NCI-H1436 (cell line): ENCODE measurements around the gene FAN1.
A peak's percentile ranks its signal among the peaks of the same experiment; 100 is the strongest.

Source experiments
- DNase-seq: peaks from one replicate; lab custom pipeline; 2025; lab: John Stamatoyannopoulos, UW

Gene FAN1

DNA sequence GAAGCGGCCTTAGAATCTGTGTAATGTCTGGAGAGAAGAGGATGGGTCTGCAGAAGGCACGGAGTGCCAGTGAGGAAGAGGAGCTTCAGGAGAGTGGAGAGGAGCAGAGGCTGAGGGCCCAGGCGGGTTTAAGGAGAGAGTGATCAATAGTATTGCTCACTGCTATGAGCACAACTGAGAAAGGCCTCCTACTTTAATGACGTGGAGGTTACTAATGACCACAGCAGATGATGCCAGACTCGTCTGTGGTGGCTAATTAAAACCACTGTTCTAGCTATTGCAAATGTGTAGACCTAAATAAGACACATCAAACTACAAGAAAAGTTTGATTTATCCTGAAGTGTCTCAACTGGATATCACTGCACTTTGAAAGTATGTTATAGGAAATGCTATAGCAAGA, 54.5 kb downstream of the FAN1 start:
- DNase-seq: no peak

DNA sequence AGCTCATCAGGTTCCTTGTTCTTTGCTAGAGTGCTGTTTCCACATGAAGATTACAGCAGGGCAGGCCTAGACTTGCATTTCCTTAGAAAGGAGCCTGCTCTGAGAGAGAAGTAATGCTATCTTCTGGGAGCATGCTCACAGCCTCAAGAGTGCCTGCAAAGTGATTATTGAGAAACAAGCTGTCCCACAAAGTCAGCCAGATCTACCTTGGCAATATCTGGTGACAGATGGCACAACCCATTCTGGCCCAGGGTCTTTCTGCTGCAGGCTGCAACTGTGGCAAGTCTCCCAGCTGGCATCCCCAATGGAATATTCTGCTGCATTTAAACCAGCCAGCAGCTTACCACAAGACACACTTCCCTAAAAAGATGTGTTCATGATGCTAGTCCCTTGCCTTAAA, 58.4 kb downstream of the FAN1 start:
- DNase-seq: no peak

DNA sequence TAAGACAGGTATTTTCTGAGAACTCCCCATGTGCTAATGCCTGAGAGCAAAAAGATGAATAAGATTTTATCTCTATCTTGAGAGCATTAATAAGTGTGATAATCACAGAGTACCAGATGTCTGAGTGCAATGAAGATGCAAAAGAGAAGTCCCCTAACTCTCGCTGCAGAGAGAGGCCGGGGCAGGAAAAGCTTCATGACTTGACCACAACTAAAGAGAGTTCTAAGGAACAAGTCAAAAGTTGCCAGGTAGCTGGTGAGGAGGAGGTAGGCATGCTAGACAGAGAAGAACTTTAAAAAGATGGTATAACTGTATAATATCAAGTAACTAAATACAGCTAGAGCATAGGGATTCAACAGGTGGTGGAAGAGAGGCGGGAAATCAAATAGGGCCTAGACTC, 58.9 kb downstream of the FAN1 start:
- no peak for DNase-seq

DNA sequence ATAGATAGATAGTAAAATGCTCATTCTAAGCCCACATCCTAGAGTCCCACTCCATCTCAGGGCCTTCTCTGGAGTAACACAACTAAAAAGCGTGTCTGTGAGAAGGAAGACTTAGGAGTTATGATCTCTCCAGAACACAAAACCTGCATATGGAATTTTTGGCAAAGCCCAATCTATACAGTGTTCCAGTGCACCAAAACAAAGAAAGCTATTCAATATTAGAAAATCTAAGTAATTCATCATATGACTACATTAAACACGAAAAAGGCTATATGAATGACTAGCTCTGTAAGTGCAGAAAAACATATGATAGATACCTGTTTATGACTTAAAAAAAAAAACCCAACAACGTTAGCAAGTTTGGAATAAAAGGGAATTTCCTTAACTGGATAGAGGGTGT, 60.0 kb downstream of the FAN1 start:
- DNase-seq: no peak

DNA sequence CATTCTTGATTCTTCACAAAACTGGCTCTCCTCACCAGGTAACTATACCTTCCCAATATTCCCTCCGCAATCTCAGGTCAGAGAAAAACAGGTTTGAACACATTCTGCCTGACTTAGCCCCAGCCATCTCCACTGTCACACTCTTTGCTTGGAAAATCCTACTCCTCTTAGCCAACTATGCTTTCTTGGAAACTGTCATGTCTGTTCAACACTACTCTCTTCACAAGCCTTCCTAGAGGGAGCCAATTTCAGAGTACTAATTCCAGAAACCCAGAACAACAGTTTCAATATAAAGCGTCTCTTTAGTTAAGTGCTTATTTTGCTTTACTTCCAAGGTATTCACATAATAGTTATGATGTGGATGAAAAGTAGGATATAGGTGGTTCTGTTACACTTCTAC, 66.0 kb downstream of the FAN1 start:
- no peak for DNase-seq

- no peak for DNase-seq
Measured at GRCh38 chr15:30973379-30973778, 69.7 kb downstream of the FAN1 start.

DNA sequence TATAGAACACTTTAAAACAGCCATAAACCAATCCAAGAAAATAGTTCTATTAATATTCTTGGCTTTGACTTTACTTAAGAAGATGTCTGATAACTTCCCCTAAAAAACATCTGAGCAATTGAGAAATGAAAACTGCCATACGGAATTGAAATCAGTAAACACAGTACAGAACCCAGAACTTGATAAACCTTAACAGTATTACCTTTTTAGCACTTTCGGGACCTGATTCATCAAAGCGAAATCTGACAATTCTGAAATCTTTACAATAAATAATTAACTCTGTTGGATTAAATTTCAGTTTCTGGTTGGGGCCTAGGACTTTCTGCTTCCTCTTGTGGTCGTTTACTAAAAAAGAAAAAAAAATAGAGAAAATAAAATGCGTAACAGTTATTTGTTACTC, 70.4 kb downstream of the FAN1 start:
- DNase-seq: no peak

GRCh38 chr15:30978328-30978727, 74.6 kb downstream of the FAN1 start:
- DNase-seq: no peak

DNA sequence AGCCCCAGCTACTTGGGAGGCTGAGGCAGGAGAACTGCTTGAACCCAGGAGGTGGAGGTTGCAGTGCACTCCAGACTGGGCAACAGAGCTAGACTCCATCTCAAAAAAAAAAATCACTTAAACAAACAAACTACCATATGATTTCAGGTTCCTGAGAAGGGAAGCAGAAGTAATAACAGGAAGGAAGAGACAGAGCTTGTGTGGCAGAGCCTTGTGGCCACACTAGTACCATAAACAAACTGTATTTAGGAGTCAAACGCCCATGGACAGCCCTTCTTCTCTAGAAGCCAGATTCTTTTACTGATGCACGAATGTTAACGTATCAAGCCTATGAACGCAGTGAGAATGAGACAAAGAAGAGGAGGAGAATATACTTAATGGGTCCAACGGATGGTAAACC, 75.7 kb downstream of the FAN1 start:
- DNase-seq: no peak

DNA sequence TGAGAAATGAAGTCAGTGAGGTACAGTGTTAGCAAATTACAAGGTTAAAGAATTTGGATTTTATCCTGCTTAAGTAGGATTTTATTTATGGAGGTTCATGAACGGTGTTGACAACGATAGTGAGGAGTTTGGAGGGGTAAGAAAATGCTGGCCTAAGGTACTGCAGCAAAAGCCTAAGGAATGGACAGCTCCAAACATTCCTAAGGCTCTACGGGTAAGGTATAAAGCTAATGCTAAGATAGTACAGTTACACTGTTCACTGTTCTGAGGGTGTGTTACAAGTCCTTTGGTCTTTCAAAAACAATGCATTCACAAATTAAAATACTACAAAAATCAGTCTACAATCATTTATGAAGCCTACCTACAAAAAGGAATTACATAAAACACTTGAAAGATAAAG, 80.4 kb downstream of the FAN1 start:
- DNase-seq: no peak

DNA sequence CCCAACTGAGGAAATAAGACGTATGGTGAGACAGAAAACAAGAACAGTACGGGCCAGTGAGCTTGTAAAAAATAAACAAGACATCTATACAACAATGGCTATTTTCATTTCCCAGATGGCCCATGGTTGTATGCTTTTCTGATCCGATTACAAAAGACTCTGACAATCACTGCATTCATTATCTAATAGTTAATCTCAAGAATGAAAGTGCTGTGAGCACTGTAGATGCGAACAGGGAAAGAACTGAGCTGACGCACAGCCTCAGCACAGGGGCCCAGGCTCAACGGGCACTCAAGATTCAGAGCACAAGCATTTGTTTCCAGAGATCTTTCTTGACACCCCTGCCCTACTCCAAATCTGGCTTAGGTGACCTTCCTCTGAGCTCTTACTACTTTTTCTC, 80.8 kb downstream of the FAN1 start:
- no peak for DNase-seq

DNA sequence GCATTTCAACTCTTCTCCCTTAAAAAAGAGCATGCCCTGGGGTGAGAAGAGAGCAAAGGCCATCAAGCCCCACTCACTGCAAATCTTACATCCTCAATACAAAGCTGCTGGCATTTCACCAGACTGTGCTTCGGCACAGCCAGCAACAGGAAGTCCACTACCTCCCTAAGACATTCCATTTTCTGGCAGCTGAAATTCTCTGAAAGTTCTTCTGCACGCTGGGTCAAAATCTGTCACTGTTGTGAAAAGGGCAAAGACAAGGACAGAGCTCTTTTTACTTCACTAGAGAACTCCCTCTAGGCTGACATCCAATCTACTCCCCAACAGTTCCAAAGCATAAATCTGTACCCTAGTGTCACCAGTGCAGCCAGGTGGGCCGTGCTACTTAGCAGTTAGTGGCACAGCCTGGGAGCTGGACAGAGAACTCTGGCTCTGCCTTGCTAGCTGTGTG, 81.4 kb downstream of the FAN1 start:
- no peak for DNase-seq

- DNase-seq: no peak
Measured at GRCh38 chr15:30990036-30990435, 86.3 kb downstream of the FAN1 start.

DNA sequence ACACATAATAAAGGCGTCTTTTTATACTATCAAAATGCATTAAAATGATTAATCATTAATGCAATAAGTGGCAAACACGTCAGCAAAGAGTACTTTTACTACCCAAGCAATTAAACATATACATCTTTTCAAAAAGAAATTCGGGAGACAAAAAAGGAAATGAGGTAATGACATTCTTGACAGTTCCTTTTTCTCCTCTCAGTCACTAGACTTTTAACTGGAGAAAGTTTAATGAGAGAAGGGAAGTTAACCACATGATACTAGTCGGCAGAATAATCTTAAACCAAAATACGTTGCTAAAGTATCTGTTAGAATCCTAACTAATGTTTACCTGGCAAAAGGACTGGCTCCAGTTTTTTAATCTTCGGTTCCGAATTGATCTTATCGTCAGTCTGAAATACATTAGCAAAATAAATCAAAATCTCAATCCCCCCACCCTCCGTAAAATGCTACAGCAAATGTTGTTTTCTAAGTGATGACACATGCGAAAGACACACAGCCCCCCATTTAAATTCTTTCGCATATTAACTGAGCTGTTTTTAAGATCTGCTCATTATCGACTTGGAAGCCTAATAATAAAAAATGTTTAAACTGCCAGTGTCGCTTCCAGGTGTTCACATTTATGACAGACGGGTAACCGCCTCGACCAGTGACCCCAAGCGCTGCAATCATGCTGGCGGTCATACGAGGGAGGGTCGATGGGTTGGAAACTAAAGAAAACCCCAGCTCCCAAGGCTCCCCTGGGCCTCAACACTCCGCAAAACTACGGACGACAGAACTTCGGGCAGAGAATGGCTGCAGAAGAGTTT, 86.9 kb downstream of the FAN1 start:
- DNase-seq: no peak

- peak; percentile 50 for DNase-seq
Measured at GRCh38 chr15:30991255-30992235, 87.8 kb downstream of the FAN1 start, which contains the start of gene MTMR10. Gene MTMR10 (minus strand): TSS chr15:30991628. CDS start chr15:30991506, 122 bp downstream.

- no peak for DNase-seq
Measured at GRCh38 chr15:30992249-30992864, 88.6 kb downstream of the FAN1 start.
